GM15510 (cell line): ENCODE measurements around the gene CHRNB2.

Source experiments
- POLR2A ChIP-seq: IDR thresholded peaks from 3 replicates; pipeline ENCODE4 v1.6.1; 2011; ENCODE audit warnings: borderline replicate concordance; ENCODE audit not compliant: insufficient read length; ENCODE audit errors: extremely low read depth

Gene CHRNB2

GRCh38 chr1:154567386-154568156, at the start of gene CHRNB2:
CHRNB2 (plus strand) TSS chr1:154567778; CDS start chr1:154568045, 267 bp downstream.
- no peak for TF ChIP-seq POLR2A

- no peak for TF ChIP-seq POLR2A
Measured at GRCh38 chr1:154519591-154519991, 48.0 kb upstream of the CHRNB2 start.

- TF ChIP-seq POLR2A, result no peak
Measured at GRCh38 chr1:154520333-154520732, 47.2 kb upstream of the CHRNB2 start.

GRCh38 chr1:154521695-154522094, 45.9 kb upstream of the CHRNB2 start:
- TF ChIP-seq POLR2A, result no peak

GRCh38 chr1:154524881-154525280, 42.7 kb upstream of the CHRNB2 start:
- TF ChIP-seq POLR2A, result no peak

- no peak for TF ChIP-seq POLR2A
Measured at GRCh38 chr1:154527192-154527591, 40.4 kb upstream of the CHRNB2 start.

GRCh38 chr1:154529308-154529707, 38.3 kb upstream of the CHRNB2 start:
- TF ChIP-seq POLR2A, result no peak

- TF ChIP-seq POLR2A, result no peak
Measured at GRCh38 chr1:154533952-154534844, 33.4 kb upstream of the CHRNB2 start.

GRCh38 chr1:154536570-154536969, 31.0 kb upstream of the CHRNB2 start:
- no peak for TF ChIP-seq POLR2A

- no peak for TF ChIP-seq POLR2A
Measured at GRCh38 chr1:154539486-154540483, 27.8 kb upstream of the CHRNB2 start.

GRCh38 chr1:154541231-154541630, 26.3 kb upstream of the CHRNB2 start:
- TF ChIP-seq POLR2A, result no peak

GRCh38 chr1:154546264-154547063, 21.1 kb upstream of the CHRNB2 start:
- TF ChIP-seq POLR2A, result no peak

GRCh38 chr1:154547105-154547732, 20.4 kb upstream of the CHRNB2 start:
- TF ChIP-seq POLR2A, result no peak
